ENCODE data around the gene HAAO.

HAAO gene

GRCh38 chr2:42767080-42767898 lies 25.1 kb downstream of the HAAO start:
- H3K27me3 Mint-ChIP-seq, result no peaks in the 10 kb centered on the region
- no peak overlapping the region for H3K4me3 Mint-ChIP-seq
- DNase-seq (no peak), ATAC-seq (replicated peaks) (no peak)
- H3K27ac Mint-ChIP-seq, result peak overlapping the region in 1 of 2 donors; percentile 10
- peaks cover 0 to 2% of the 10 kb centered on the region in 2 donors for H3K4me1 Mint-ChIP-seq (ENCODE audit: low read depth in 2 of 2)
- H3K36me3 Mint-ChIP-seq (ENCODE audit: insufficient read depth), result no peaks in the 10 kb centered on the region
- H3K9me3 Mint-ChIP-seq, result no peaks in the 10 kb centered on the region

DNA sequence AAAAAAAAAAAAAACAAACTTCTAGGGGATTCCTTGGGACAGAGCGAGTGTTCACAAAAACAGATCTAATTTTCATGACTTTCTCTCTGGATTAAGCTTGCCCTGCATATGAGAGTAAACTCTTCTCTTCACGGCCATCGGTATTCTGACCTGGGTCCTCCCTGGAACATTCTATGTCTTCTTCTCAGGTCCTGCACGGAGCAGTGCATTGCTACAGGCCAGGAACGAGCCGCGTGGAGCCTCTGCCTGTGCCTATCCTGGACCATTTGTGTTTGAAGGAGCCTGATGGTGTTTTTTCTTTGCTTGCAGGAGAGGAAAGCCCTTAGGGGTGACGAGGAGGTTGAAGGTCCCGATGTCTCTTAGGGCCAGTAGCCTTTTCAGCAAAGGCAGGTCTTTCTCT lies 26.7 kb downstream of the HAAO start:
- Mint-ChIP-seq H3K27ac (peak overlapping the region; percentile 73), H3K4me1 (ENCODE audit: low read depth in 2 of 2) (peaks cover 0 to 2% of the 10 kb centered on the region in 2 donors), H3K27me3 (no peaks in the 10 kb centered on the region), H3K9me3 (no peaks in the 10 kb centered on the region), H3K36me3 (ENCODE audit: insufficient read depth) (peaks cover 3% of the 10 kb centered on the region), H3K4me3 (no peak overlapping the region)
- no peak for DNase-seq
- no peak for ATAC-seq (replicated peaks)

DNA sequence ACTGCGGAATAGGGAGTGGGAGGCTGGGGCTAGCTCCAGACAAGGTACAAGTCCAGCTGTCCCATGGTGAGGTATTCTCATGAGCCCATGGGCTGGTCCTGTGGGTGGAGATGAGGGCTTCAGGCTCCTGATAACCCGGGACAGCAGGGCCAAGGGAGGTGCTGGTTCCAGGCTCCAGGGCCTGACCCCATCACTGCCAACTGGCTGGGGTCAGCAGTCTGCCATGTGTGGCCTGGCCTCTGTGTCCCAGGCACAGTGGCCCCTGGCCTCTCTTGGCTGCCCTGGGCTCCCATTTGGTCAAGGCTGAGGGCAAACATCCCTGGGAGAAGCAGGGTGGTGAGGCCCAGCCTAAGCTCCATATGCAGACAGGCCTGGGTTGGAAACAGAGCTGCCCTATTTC lies 27.5 kb downstream of the HAAO start:
- H3K27me3 Mint-ChIP-seq, result no peaks in the 10 kb centered on the region
- no peak for ATAC-seq (replicated peaks)
- H3K9me3 Mint-ChIP-seq, result no peaks in the 10 kb centered on the region
- H3K36me3 Mint-ChIP-seq (ENCODE audit: insufficient read depth), result peaks cover 4% of the 10 kb centered on the region
- no peak overlapping the region for H3K27ac Mint-ChIP-seq
- H3K4me1 Mint-ChIP-seq (ENCODE audit: low read depth in 2 of 2), result peaks cover 0 to 2% of the 10 kb centered on the region in 2 donors
- no peak for DNase-seq
- no peak overlapping the region for H3K4me3 Mint-ChIP-seq

DNA sequence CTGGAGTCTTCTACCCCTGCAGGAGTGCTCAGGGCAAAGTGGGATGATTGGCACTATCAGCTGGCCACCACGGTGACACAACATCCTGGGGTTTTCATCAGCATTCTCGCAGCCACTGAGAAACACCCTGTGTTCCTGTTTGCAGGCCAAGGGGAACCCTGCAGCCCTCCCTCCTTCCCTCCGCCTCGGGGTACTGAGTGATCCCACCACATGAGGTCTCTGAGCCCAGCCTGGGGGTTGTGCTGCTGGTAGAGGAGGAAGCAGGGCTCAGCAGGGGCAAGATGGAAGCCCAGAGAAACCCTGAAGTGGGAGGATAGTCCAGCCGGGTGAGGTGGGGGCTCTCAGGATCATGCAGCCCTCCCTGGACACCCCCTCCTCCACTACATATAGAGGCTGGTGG lies 28.3 kb downstream of the HAAO start, which contains the start of gene OXER1:
Gene OXER1 (minus strand): TSS at position 40 of the 400 bp plus-strand sequence. CDS start 73 bp downstream, outside the sequence.
- DNase-seq, result no peak
- Mint-ChIP-seq H3K27ac (no peak within 1 kb of the TSS), H3K36me3 (ENCODE audit: insufficient read depth) (peaks cover 8% of the 10 kb centered on the region), H3K4me3 (no peak within 1 kb of the TSS), H3K9me3 (no peaks in the 10 kb centered on the region), H3K27me3 (no peaks in the 10 kb centered on the region), H3K4me1 (ENCODE audit: low read depth in 2 of 2) (peaks cover 0 to 2% of the 10 kb centered on the region in 2 donors)
- ATAC-seq (replicated peaks), result no peak

GRCh38 chr2:42762823-42763804 lies 29.3 kb downstream of the HAAO start:
- Mint-ChIP-seq H3K27ac (no peak overlapping the region), H3K36me3 (ENCODE audit: insufficient read depth) (peaks cover 8% of the 10 kb centered on the region), H3K27me3 (no peaks in the 10 kb centered on the region), H3K4me3 (no peak overlapping the region), H3K4me1 (ENCODE audit: low read depth in 2 of 2) (peaks cover 0 to 2% of the 10 kb centered on the region in 2 donors), H3K9me3 (no peaks in the 10 kb centered on the region)
- no peak for ATAC-seq (replicated peaks)
- no peak for DNase-seq

GRCh38 chr2:42762155-42762554 lies 30.2 kb downstream of the HAAO start:
- no peaks in the 10 kb centered on the region for H3K27me3 Mint-ChIP-seq
- peaks cover 8% of the 10 kb centered on the region for H3K36me3 Mint-ChIP-seq (ENCODE audit: insufficient read depth)
- no peaks in the 10 kb centered on the region for H3K9me3 Mint-ChIP-seq
- no peak overlapping the region for H3K4me3 Mint-ChIP-seq
- H3K4me1 Mint-ChIP-seq (ENCODE audit: low read depth in 2 of 2), result peaks cover 0 to 2% of the 10 kb centered on the region in 2 donors
- peak overlapping the region in 1 of 2 donors; percentile 36 for H3K27ac Mint-ChIP-seq
- DNase-seq, result no peak
- ATAC-seq (replicated peaks), result no peak

DNA sequence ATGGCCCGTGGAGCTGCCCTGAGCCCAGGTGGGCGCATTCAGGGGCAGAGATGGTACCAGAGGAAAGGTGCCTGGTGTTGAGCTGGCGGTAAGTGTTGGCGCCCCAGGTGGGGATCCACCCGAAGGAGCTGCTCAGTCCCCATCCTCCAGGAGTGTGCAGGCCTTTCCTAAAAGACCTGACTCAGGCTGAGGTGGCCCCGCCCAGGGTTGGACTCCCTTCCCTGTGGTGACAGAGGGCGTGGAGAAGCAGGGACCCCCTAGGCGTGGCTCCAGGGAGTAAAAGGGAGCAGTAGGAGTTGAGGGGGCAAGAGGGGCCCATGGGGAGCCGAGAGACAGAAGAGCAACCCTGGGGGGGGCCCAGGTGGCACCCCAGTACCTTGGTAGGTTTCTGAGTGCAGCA lies 30.8 kb downstream of the HAAO start:
- no peak for DNase-seq
- H3K4me3 Mint-ChIP-seq, result no peak overlapping the region
- H3K36me3 Mint-ChIP-seq (ENCODE audit: insufficient read depth), result peaks cover 8% of the 10 kb centered on the region
- ATAC-seq (replicated peaks), result no peak
- H3K9me3 Mint-ChIP-seq, result no peaks in the 10 kb centered on the region
- peak overlapping the region; percentile 36 to 86 for H3K27ac Mint-ChIP-seq
- H3K27me3 Mint-ChIP-seq, result no peaks in the 10 kb centered on the region
- H3K4me1 Mint-ChIP-seq (ENCODE audit: low read depth in 2 of 2), result peaks cover 0 to 2% of the 10 kb centered on the region in 2 donors

GRCh38 chr2:42758751-42759150 lies 33.6 kb downstream of the HAAO start:
- Mint-ChIP-seq H3K4me1 (ENCODE audit: low read depth in 2 of 2) (peaks cover 0 to 2% of the 10 kb centered on the region in 2 donors), H3K9me3 (no peaks in the 10 kb centered on the region), H3K27me3 (no peaks in the 10 kb centered on the region), H3K27ac (no peak overlapping the region), H3K4me3 (no peak overlapping the region), H3K36me3 (ENCODE audit: insufficient read depth) (peaks cover 14% of the 10 kb centered on the region)
- ATAC-seq (replicated peaks), result no peak
- no peak for DNase-seq

DNA sequence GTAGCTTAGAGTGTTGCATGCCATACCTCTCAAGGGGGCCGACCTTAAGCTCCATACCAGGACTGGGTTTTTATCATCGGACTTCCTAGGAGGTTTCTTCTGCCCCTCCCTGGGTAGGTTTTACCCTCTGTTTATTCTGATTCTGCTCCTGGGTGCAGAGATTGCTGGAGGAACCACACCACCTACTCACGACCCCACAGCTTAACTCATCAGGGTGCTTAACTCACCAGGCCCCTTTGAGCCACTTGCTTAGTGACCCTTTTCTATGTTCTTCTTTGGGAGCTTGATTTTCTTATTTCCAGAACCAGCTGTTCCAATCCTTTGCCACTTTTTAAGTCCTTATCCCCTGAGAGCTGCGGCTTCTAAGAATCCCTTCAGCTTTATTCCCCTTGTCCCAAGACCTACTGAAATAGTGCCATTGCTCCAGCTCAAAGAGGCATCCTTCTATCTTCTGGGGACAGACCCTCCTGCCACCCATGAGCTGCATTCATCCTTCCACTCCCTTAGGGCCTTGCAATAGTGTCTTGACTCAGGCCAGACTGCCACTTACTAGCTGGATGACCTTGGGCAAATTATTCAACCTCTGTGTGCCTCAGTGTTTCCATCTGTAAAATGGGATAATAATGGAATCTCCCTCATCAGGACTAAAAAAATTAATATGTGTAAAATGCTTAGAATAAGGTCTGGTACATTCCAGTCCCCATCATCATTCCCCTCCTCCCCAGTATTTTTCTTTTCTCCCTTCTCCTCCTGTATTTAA lies 34.2 kb downstream of the HAAO start:
- no peak for DNase-seq
- H3K4me1 Mint-ChIP-seq (ENCODE audit: low read depth in 2 of 2), result peaks cover 0 to under 1% of the 10 kb centered on the region in 2 donors
- H3K27ac Mint-ChIP-seq, result no peak overlapping the region
- no peaks in the 10 kb centered on the region for H3K9me3 Mint-ChIP-seq
- ATAC-seq (replicated peaks), result no peak
- H3K27me3 Mint-ChIP-seq, result no peaks in the 10 kb centered on the region
- H3K36me3 Mint-ChIP-seq (ENCODE audit: insufficient read depth), result peaks cover 14% of the 10 kb centered on the region
- no peak overlapping the region for H3K4me3 Mint-ChIP-seq

DNA sequence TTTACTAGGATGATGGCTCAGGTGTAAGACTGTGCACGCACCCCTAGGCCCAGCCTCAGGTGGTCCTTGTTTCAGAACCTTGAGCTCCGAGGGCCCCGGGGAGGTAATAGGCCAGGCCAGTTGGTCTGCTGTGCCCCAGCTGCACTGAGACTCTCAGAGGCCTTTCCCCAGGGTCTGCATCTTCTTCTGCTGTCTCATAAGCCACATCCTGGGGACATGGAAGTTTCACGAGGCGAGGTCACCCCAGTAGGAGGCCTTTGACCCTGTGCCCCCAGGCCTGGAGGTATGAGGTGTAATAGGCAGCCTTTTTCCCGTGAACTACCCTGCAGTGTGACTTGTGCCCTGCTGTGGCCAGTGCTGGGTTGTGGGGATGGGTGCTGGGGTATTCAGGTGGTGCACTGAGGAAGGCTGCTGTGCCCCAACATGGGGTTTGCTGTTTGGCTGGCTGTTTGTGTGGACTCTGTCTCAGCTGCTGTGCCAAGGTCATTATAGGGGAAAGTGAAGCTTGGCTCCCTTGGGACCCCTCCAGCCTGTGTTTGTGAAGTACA lies 35.3 kb downstream of the HAAO start:
- no peaks in the 10 kb centered on the region for H3K27me3 Mint-ChIP-seq
- DNase-seq, result no peak
- peaks cover 15% of the 10 kb centered on the region for H3K36me3 Mint-ChIP-seq (ENCODE audit: insufficient read depth)
- no peaks in the 10 kb centered on the region for H3K9me3 Mint-ChIP-seq
- H3K4me1 Mint-ChIP-seq (ENCODE audit: low read depth in 2 of 2), result peaks cover 0 to 1% of the 10 kb centered on the region in 2 donors
- ATAC-seq (replicated peaks), result no peak
- no peak overlapping the region for H3K27ac Mint-ChIP-seq
- no peak overlapping the region for H3K4me3 Mint-ChIP-seq

GRCh38 chr2:42756150-42756775 lies 36.1 kb downstream of the HAAO start:
- peaks cover 0 to 1% of the 10 kb centered on the region in 2 donors for H3K4me1 Mint-ChIP-seq (ENCODE audit: low read depth in 2 of 2)
- peaks cover 13% of the 10 kb centered on the region for H3K36me3 Mint-ChIP-seq (ENCODE audit: insufficient read depth)
- DNase-seq (no peak), ATAC-seq (replicated peaks) (no peak)
- H3K4me3 Mint-ChIP-seq, result no peak overlapping the region
- no peaks in the 10 kb centered on the region for H3K9me3 Mint-ChIP-seq
- H3K27ac Mint-ChIP-seq, result no peak overlapping the region
- H3K27me3 Mint-ChIP-seq, result no peaks in the 10 kb centered on the region

GRCh38 chr2:42755191-42755880 lies 37.0 kb downstream of the HAAO start:
- H3K4me1 Mint-ChIP-seq (ENCODE audit: low read depth in 2 of 2), result peaks cover 0 to 1% of the 10 kb centered on the region in 2 donors
- H3K27ac Mint-ChIP-seq, result no peak overlapping the region
- H3K4me3 Mint-ChIP-seq, result no peak overlapping the region
- no peaks in the 10 kb centered on the region for H3K27me3 Mint-ChIP-seq
- H3K9me3 Mint-ChIP-seq, result no peaks in the 10 kb centered on the region
- ATAC-seq (replicated peaks) (no peak), DNase-seq (no peak)
- peaks cover 13% of the 10 kb centered on the region for H3K36me3 Mint-ChIP-seq (ENCODE audit: insufficient read depth)
